Measurements from ENCODE around the gene CDR2L.

Gene CDR2L

GRCh38 chr17:75001915-75002843 is 14.7 kb downstream of the CDR2L start:
- H3K27ac ChIP-seq: no peak overlapping the region
- no peak for TF ChIP-seq CTCF (conservative IDR thresholded peaks at IDR 0.05)

GRCh38 chr17:75003070-75003956 is 15.9 kb downstream of the CDR2L start:
- no peak for TF ChIP-seq CTCF (conservative IDR thresholded peaks at IDR 0.05)
- no peak overlapping the region for H3K27ac ChIP-seq

- no peak overlapping the region for H3K27ac ChIP-seq
- TF ChIP-seq CTCF (conservative IDR thresholded peaks at IDR 0.05): no peak
These were observed 16.5 kb downstream of the CDR2L start for GRCh38 chr17:75003957-75004355.

GRCh38 chr17:75004371-75004770 is 16.9 kb downstream of the CDR2L start:
- H3K27ac ChIP-seq: no peak overlapping the region
- no peak for TF ChIP-seq CTCF (conservative IDR thresholded peaks at IDR 0.05)

GRCh38 chr17:75005291-75005690 is 17.9 kb downstream of the CDR2L start:
- no peak for TF ChIP-seq CTCF (conservative IDR thresholded peaks at IDR 0.05)

GRCh38 chr17:75006084-75006483 is 18.7 kb downstream of the CDR2L start:
- H3K27ac ChIP-seq: peak overlapping the region; percentile 99

More at GRCh38 chr17:75005291-75005690, 17.9 kb downstream of the CDR2L start:
- peak overlapping the region; percentile 14; the same call in 1 of the 2 replicates for H3K27ac ChIP-seq

GRCh38 chr17:75006653-75007052 is 19.2 kb downstream of the CDR2L start:
- no peak for TF ChIP-seq CTCF (conservative IDR thresholded peaks at IDR 0.05)
- H3K27ac ChIP-seq: peak overlapping the region; percentile 99
